Tibial artery (tissue), 4 donors: ENCODE measurements around the gene SLC34A2.
"Not testable (repeated sequence)": the region's sequence is repeated elsewhere in the genome, so short reads cannot be mapped to it uniquely, and the experiment has no call there.

Source experiments
- DNase-seq, 2 donors: peaks; one replicate each; pipeline ENCODE4 v3.0.0-alpha.2; 2019
- H3K27ac ChIP-seq, 2 donors: fragments of 200-600 bp; sonication (generic) in 1 of 2; 1 replicate in 1 of 2; 2 replicates in 1 of 2; pipeline ENCODE4 v1.5.1; 2018 to 2019; ENCODE audit warnings: mild to moderate bottlenecking in 1 of 2
- H3K27me3 ChIP-seq, 2 donors: fragments of 200-600 bp; sonication (generic) in 1 of 2; one replicate each; pipeline versions ENCODE4 v1.5.1 to v1.6.0; 2016 to 2019
- H3K36me3 ChIP-seq, 3 donors: fragments of 200-600 bp; sonication (generic) in 2 of 3; one replicate each; pipeline ENCODE4 v1.5.1; 2016 to 2019; ENCODE audit warnings: mild to moderate bottlenecking in 2 of 3
- H3K4me1 ChIP-seq, 4 donors: fragments of 200-600 bp; sonication (generic) in 2 of 4; 1 replicate in 3 of 4; 2 replicates in 1 of 4; pipeline ENCODE4 v1.5.1; 2016 to 2019
- H3K4me3 ChIP-seq, 2 donors: fragments of 200-600 bp; sonication (generic) in 1 of 2; 1 replicate in 1 of 2; 2 replicates in 1 of 2; pipeline ENCODE4 v1.5.1; 2018 to 2019; ENCODE audit warnings: mild to moderate bottlenecking in 2 of 2
- H3K9me3 ChIP-seq, 3 donors: fragments of 200-600 bp; sonication (generic) in 1 of 3; one replicate each; pipeline ENCODE4 v1.5.1; 2016 to 2019
- intact Hi-C: fragments of 100-400 bp; cut with DNase I; formaldehyde crosslinking; loops from one replicate; pipeline ENCODE4 v1.15.0; 2023; ENCODE audit warnings: low total_unique reads
- TF ChIP-seq, protein P1 (sequence below), 2 experiments: fragments of 200-600 bp in 1 of 2; fragments of 450-650 bp in 1 of 2; IDR thresholded peaks; one replicate each; pipeline ENCODE4 v1.5.1; 2017 to 2019; ENCODE audit warnings: antibody characterized with exemption in 2 of 2, mild to moderate bottlenecking in 1 of 2, moderate library complexity in 1 of 2

Gene SLC34A2, protein sequence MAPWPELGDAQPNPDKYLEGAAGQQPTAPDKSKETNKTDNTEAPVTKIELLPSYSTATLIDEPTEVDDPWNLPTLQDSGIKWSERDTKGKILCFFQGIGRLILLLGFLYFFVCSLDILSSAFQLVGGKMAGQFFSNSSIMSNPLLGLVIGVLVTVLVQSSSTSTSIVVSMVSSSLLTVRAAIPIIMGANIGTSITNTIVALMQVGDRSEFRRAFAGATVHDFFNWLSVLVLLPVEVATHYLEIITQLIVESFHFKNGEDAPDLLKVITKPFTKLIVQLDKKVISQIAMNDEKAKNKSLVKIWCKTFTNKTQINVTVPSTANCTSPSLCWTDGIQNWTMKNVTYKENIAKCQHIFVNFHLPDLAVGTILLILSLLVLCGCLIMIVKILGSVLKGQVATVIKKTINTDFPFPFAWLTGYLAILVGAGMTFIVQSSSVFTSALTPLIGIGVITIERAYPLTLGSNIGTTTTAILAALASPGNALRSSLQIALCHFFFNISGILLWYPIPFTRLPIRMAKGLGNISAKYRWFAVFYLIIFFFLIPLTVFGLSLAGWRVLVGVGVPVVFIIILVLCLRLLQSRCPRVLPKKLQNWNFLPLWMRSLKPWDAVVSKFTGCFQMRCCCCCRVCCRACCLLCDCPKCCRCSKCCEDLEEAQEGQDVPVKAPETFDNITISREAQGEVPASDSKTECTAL

DNA sequence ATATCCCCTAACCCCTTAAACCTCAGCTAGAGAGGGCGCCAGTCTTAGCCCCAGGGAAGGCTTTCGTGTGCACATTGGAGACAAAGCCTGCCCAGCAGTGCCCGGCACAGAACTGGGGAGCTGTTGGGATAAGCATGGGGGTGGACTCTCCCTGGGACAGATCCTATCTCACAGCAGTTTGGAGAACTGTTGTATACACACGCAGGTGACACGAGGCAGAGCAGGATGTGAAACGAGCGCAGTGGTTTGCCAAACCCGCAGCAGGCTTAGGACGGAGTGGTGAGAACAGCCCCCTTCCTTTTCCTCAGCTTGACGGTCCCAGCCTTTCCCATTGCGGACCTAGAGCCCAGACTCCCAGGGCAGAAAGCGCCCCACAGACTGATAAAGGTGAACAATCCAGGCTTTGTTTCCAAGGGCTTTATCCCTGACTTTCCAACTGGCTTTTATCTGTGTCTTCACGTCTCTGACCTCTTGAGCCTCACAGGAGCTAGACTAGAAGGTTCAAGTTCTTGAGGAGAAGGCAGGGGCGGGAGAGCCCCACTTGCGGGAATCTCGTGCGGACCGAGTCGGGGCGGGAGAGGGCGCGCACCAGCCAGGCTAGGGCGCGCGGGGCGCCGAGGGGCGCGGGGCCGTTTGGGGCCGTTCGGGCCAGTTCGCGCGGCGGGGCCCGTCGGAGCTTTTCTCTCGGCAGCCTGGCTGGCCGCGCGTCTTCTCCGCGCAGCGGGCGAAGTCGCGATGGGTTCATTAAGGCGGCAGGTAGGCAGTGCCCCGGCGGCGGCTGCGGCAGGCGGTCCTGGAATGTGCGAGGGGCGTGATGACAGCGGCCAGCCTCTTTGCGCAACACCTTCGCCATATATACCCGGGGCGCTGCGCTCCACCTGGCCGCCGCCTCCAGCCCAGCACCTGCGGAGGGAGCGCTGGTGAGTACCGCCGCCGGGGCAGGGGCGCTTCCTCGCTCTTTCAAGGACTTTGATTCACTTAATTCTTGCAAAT lies at the start of gene SLC34A2:
SLC34A2 (plus strand) TSS at position 881 of the 993 bp plus-strand sequence. CDS start 6,650 bp downstream, outside the sequence.
- H3K9me3 ChIP-seq, result no peaks in the 10 kb centered on the region
- TF ChIP-seq, protein P1, sequence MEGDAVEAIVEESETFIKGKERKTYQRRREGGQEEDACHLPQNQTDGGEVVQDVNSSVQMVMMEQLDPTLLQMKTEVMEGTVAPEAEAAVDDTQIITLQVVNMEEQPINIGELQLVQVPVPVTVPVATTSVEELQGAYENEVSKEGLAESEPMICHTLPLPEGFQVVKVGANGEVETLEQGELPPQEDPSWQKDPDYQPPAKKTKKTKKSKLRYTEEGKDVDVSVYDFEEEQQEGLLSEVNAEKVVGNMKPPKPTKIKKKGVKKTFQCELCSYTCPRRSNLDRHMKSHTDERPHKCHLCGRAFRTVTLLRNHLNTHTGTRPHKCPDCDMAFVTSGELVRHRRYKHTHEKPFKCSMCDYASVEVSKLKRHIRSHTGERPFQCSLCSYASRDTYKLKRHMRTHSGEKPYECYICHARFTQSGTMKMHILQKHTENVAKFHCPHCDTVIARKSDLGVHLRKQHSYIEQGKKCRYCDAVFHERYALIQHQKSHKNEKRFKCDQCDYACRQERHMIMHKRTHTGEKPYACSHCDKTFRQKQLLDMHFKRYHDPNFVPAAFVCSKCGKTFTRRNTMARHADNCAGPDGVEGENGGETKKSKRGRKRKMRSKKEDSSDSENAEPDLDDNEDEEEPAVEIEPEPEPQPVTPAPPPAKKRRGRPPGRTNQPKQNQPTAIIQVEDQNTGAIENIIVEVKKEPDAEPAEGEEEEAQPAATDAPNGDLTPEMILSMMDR (IDR thresholded peaks at IDR 0.05), result no peak
- H3K27ac ChIP-seq, result no peak within 1 kb of the TSS
- no peaks in the 10 kb centered on the region for H3K36me3 ChIP-seq
- peaks cover 0 to 41% of the 10 kb centered on the region in 2 donors for H3K27me3 ChIP-seq
- H3K4me3 ChIP-seq, result no peak within 1 kb of the TSS
- H3K4me1 ChIP-seq, result peaks cover 0 to 12% (median 4%) of the 10 kb centered on the region in 4 donors
- no peak for DNase-seq
- intact Hi-C loops, result no loop called here

DNA sequence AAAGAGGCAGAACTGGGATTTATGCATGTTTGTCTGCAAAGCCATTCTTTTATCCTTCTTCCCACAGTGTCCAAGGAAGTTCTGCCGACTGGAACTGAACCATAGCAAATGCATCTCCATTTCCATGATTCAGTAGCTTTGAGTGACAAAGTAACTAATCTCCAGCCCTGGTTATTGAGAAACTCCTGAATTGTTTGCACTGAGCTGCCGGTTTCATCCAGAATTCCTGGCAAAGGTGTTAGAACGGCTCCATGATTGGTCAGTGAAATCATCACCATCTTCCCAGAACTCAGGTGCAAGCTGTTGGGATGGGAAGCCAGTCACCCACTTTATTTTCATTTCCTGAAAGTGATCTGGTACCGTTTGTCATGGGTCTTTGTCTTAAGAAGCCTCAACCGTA lies 47.0 kb upstream of the SLC34A2 start:
- DNase-seq, result no peak
- no peak overlapping the region for H3K27ac ChIP-seq
- TF ChIP-seq, protein P1 (IDR thresholded peaks at IDR 0.05), result no peak
- intact Hi-C loops, result no loop called here
- no peaks in the 10 kb centered on the region for H3K27me3 ChIP-seq
- H3K9me3 ChIP-seq, result no peaks in the 10 kb centered on the region
- no peaks in the 10 kb centered on the region for H3K36me3 ChIP-seq
- H3K4me3 ChIP-seq, result no peak overlapping the region
- no peaks in the 10 kb centered on the region for H3K4me1 ChIP-seq

DNA sequence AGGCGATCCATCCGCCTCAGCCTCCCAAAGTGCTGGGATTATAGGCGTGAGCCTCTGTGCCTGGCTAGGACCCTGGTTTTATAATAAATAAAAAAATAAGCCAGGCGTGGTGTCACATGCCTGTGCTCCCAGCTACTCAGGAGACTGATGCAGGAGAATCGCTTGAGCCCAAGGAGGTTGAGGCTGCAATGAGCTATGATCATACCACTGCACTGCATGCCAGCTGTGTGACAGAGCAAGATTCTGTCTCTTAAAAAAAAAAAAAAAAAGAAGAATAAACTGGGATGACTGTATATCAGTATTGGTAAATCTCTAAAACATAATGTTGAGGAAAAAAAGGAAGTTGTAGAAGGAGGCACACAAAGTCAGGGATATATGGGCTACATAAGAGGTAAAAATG lies 45.7 kb upstream of the SLC34A2 start:
- Histone ChIP-seq H3K27ac (no peak overlapping the region), H3K4me1 (no peaks in the 10 kb centered on the region), H3K27me3 (no peaks in the 10 kb centered on the region), H3K36me3 (no peaks in the 10 kb centered on the region), H3K4me3 (no peak overlapping the region), H3K9me3 (no peaks in the 10 kb centered on the region)
- intact Hi-C loops, result no loop called here
- DNase-seq, result no peak
- TF ChIP-seq, protein P1 (IDR thresholded peaks at IDR 0.05), result no peak

DNA sequence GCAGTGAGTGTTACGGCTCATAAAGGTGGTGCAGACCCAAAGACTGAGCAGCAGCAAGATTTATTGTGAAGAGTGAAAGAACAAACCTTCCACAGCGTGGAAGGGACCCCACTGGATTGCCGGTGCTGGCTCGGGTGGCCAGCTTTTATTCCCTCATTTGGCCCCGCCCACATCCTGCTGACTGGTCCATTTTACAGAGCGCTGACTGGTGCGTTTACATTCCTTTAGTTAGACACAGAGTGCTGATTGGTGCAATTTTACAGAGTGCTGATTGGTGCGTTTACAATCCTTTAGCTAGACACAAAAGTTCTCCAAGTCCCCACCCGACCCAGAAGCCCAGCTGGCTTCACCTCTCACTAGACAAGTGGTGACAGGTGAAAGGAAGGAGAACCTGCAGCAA lies 42.0 kb upstream of the SLC34A2 start:
- H3K9me3 ChIP-seq, H3K36me3 ChIP-seq, DNase-seq, H3K4me3 ChIP-seq, H3K27ac ChIP-seq, intact Hi-C loops, H3K4me1 ChIP-seq, H3K27me3 ChIP-seq: not testable (repeated sequence)

DNA sequence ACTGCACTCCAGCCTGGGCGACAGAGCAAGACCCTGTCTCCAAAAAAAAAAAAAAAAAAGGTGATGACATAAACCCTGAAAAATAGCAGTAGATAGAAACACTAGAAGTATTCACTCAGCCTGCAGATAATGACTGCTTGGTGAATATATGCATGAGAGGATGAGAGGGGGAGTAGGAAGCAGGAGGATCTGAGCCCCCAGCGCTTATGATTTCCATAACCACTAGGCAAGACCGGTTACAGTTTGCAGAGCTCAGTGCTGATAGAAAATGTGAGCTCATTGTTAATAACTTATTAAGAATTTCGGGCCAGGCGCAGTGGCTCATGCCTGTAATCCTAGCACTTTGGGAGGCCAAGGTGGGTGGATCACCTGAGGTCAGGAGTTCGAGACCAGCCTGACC lies 40.8 kb upstream of the SLC34A2 start:
- H3K4me3 ChIP-seq, result no peak overlapping the region
- TF ChIP-seq, protein P1 (IDR thresholded peaks at IDR 0.05), result no peak
- no peak overlapping the region for H3K27ac ChIP-seq
- no peaks in the 10 kb centered on the region for H3K27me3 ChIP-seq
- DNase-seq, result no peak
- no peaks in the 10 kb centered on the region for H3K4me1 ChIP-seq
- intact Hi-C loops, result no loop called here
- H3K9me3 ChIP-seq, result no peaks in the 10 kb centered on the region
- H3K36me3 ChIP-seq, result no peaks in the 10 kb centered on the region
